Natural killer cell (primary cell): Measurements from ENCODE around the gene PARVG. TPM values are rescaled to one million over a fixed set of nuclear protein-coding genes. Genes with fewer than 3 reads are reported as not detected.

Source experiments
- ATAC-seq, 3 donors: fragments of 150-1000 bp in 2 of 3; fragments of 200-7000 bp in 1 of 3; cut with Tn5 transposase; 1 replicate in 1 of 3; 2 replicates in 2 of 3; pipeline ENCODE4 v1.10.0; 2021; ENCODE audit warnings: mild to moderate bottlenecking in 2 of 3, moderate library complexity in 2 of 3
- DNase-seq, 2 donors: peaks; one replicate each; pipeline versions ENCODE4 v3.0.0 to v3.0.0-alpha.2; 2013 to 2021; ENCODE audit warnings: mixed read lengths in 1 of 2
- H3K27ac ChIP-seq: one replicate; pipeline ENCODE4 v1.5.1; 2013; ENCODE audit warnings: mild to moderate bottlenecking, low read length
- H3K27me3 ChIP-seq: one replicate; pipeline ENCODE4 v1.6.1; 2013; ENCODE audit warnings: low read length; ENCODE audit not compliant: control insufficient read depth, insufficient read depth
- H3K36me3 ChIP-seq: one replicate; pipeline ENCODE4 v1.6.1; 2013; ENCODE audit warnings: low read length; ENCODE audit not compliant: control insufficient read depth, insufficient read depth
- H3K4me1 ChIP-seq: one replicate; pipeline ENCODE4 v1.6.1; 2013; ENCODE audit warnings: low read length; ENCODE audit not compliant: control insufficient read depth, insufficient read depth
- H3K4me3 ChIP-seq: one replicate; pipeline ENCODE4 v1.5.1; 2013; ENCODE audit warnings: low read length
- H3K9me3 ChIP-seq: one replicate; pipeline ENCODE4 v1.6.1; 2013; ENCODE audit warnings: low read length; ENCODE audit not compliant: control insufficient read depth, insufficient read depth
- H3K27ac Mint-ChIP-seq, 2 donors: one replicate each; pipeline ENCODE4 v1.8.0; 2022; ENCODE audit warnings: mild to moderate bottlenecking in 2 of 2, mixed read lengths in 2 of 2, moderate library complexity in 1 of 2
- H3K27me3 Mint-ChIP-seq, 2 donors: one replicate each; pipeline ENCODE4 v1.8.0; 2022; ENCODE audit warnings: low read depth in 2 of 2, mixed read lengths in 2 of 2
- H3K36me3 Mint-ChIP-seq: one replicate; pipeline ENCODE4 v1.8.0; 2022; ENCODE audit warnings: mixed read lengths
- H3K4me1 Mint-ChIP-seq, 2 donors: one replicate each; pipeline ENCODE4 v1.8.0; 2022; ENCODE audit warnings: mixed read lengths in 2 of 2
- H3K4me3 Mint-ChIP-seq: one replicate; pipeline ENCODE4 v1.8.0; 2022; ENCODE audit warnings: mild to moderate bottlenecking, moderate library complexity, mixed read lengths
- H3K9me3 Mint-ChIP-seq, 2 donors: one replicate each; pipeline ENCODE4 v1.8.0; 2022; ENCODE audit warnings: mixed read lengths in 2 of 2
- CTCF ChIP-seq: fragments of 200-600 bp; IDR thresholded peaks from one replicate; pipeline ENCODE4 v1.8.0; 2022; ENCODE audit warnings: antibody characterized with exemption
- WGBS: methylation state at CpG from one replicate; pipeline ENCODE4 v1.1.7; 2013; ENCODE audit warnings: missing lambda C conversion rate; ENCODE audit not compliant: insufficient coverage; 5-methylcytosine and 5-hydroxymethylcytosine counted together
- intact Hi-C: fragments of 100-400 bp; cut with micrococcal nuclease; formaldehyde crosslinking; loops from one replicate; pipeline ENCODE4 v1.14.2; 2022
- total RNA-seq, 4 donors: library from RNA; stranded (reverse); fragments of 120-200 nt in 1 of 4; gene quantifications; one replicate each; pipeline versions ENCODE4 v1.2.3 to v1.2.4, GENCODE V29; 2013 to 2022

PARVG gene
- total RNA-seq, 3 donors from 2014 or later (not counting 1 experiment from before 2014, with no cell fraction given), result 130 to 146 (median 131) TPM

GRCh38 chr22:44186737-44187136, 6.0 kb downstream of the PARVG start:
- Mint-ChIP-seq H3K27me3 (no peaks in the 10 kb centered on the region), H3K27ac (peak overlapping the region in 1 of 2 donors; percentile 31), H3K9me3 (no peaks in the 10 kb centered on the region), H3K4me3 (no peak overlapping the region), H3K36me3 (no peaks in the 10 kb centered on the region), H3K4me1 (peaks cover 22 to 41% of the 10 kb centered on the region in 2 donors)
- Histone ChIP-seq H3K36me3 (peaks cover 12% of the 10 kb centered on the region), H3K27me3 (no peaks in the 10 kb centered on the region), H3K4me1 (peaks cover 33% of the 10 kb centered on the region), H3K27ac (no peak overlapping the region), H3K4me3 (no peak overlapping the region), H3K9me3 (no peaks in the 10 kb centered on the region)
- no peak for ATAC-seq
- DNase-seq, result no peak
- intact Hi-C loops, result no loop called here
- WGBS, result 85% methylated on average over 4 of the region's 4 CpGs
- TF ChIP-seq CTCF, result no peak

GRCh38 chr22:44187652-44188230, 7.0 kb downstream of the PARVG start:
- H3K27ac Mint-ChIP-seq, result peak overlapping the region in 1 of 2 donors; percentile 31
- 96% methylated on average over 10 of the region's 12 CpGs for WGBS
- no peaks in the 10 kb centered on the region for H3K27me3 Mint-ChIP-seq

GRCh38 chr22:44188316-44188715, 7.6 kb downstream of the PARVG start:
- H3K27ac ChIP-seq, result no peak overlapping the region
- no peak overlapping the region for H3K4me3 ChIP-seq
- TF ChIP-seq CTCF, result no peak
- no peaks in the 10 kb centered on the region for H3K9me3 ChIP-seq
- peaks cover 12% of the 10 kb centered on the region for H3K36me3 ChIP-seq
- Mint-ChIP-seq H3K36me3 (no peaks in the 10 kb centered on the region), H3K4me3 (no peak overlapping the region), H3K27ac (no peak overlapping the region), H3K27me3 (no peaks in the 10 kb centered on the region), H3K4me1 (peaks cover 18 to 39% of the 10 kb centered on the region in 2 donors), H3K9me3 (no peaks in the 10 kb centered on the region)
- intact Hi-C loops, result no loop called here
- DNase-seq, result no peak
- no peaks in the 10 kb centered on the region for H3K27me3 ChIP-seq
- 95% methylated on average over 8 of the region's 8 CpGs for WGBS
- H3K4me1 ChIP-seq, result peaks cover 33% of the 10 kb centered on the region
- no peak for ATAC-seq

More at GRCh38 chr22:44187652-44188230, 7.0 kb downstream of the PARVG start:
- Histone ChIP-seq H3K4me1 (peaks cover 33% of the 10 kb centered on the region), H3K27me3 (no peaks in the 10 kb centered on the region), H3K9me3 (no peaks in the 10 kb centered on the region), H3K27ac (no peak overlapping the region), H3K36me3 (peaks cover 12% of the 10 kb centered on the region), H3K4me3 (no peak overlapping the region)
- peaks cover 17 to 39% of the 10 kb centered on the region in 2 donors for H3K4me1 Mint-ChIP-seq
- no peaks in the 10 kb centered on the region for H3K36me3 Mint-ChIP-seq
- TF ChIP-seq CTCF, result no peak
- H3K9me3 Mint-ChIP-seq, result no peaks in the 10 kb centered on the region
- DNase-seq (no peak), ATAC-seq (no peak)
- no peak overlapping the region for H3K4me3 Mint-ChIP-seq
- intact Hi-C loops, result no loop called here
